Measurements from ENCODE around the gene CNTFR.
A peak's percentile ranks its signal among the peaks of the same experiment; 100 is the strongest.

CNTFR gene

GRCh38 chr9:34591917-34592866 lies 2.7 kb upstream of the CNTFR start:
- Histone ChIP-seq H3K27ac (ENCODE audit: low read depth, low read length) (no peak overlapping the region), H3F3A (ENCODE audit: control insufficient read depth, insufficient read depth) (no peaks in the 10 kb centered on the region), H3K4me3 (ENCODE audit: low read length) (no peak overlapping the region), H3K4me2 (ENCODE audit: low read length) (peak overlapping the region; percentile 41; the same call in 1 of the 2 replicates), H3K9me3 (ENCODE audit: control insufficient read depth, insufficient read depth, low read length) (no peaks in the 10 kb centered on the region), H4K20me1 (ENCODE audit: control insufficient read depth, insufficient read depth, low read depth, low read length) (no peaks in the 10 kb centered on the region), H3K4me1 (ENCODE audit: control insufficient read depth, low read length) (peaks cover 8% of the 10 kb centered on the region), H3K9me2 (replicated peaks; ENCODE audit: control insufficient read depth, low read length) (no peaks in the 10 kb centered on the region), H3K27me3 (ENCODE audit: control insufficient read depth, low read length) (peaks cover 42% of the 10 kb centered on the region), H3K36me3 (ENCODE audit: control insufficient read depth, low read length) (no peaks in the 10 kb centered on the region), H3K79me2 (ENCODE audit: control insufficient read depth, low read length) (no peaks in the 10 kb centered on the region)
- no peak for TF ChIP-seq EZH2phosphoT487 (IDR thresholded peaks at IDR 0.05; ENCODE audit: borderline replicate concordance, low read length)
- TF ChIP-seq, protein P1, sequence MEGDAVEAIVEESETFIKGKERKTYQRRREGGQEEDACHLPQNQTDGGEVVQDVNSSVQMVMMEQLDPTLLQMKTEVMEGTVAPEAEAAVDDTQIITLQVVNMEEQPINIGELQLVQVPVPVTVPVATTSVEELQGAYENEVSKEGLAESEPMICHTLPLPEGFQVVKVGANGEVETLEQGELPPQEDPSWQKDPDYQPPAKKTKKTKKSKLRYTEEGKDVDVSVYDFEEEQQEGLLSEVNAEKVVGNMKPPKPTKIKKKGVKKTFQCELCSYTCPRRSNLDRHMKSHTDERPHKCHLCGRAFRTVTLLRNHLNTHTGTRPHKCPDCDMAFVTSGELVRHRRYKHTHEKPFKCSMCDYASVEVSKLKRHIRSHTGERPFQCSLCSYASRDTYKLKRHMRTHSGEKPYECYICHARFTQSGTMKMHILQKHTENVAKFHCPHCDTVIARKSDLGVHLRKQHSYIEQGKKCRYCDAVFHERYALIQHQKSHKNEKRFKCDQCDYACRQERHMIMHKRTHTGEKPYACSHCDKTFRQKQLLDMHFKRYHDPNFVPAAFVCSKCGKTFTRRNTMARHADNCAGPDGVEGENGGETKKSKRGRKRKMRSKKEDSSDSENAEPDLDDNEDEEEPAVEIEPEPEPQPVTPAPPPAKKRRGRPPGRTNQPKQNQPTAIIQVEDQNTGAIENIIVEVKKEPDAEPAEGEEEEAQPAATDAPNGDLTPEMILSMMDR (IDR thresholded peaks at IDR 0.05; ENCODE audit: low read depth, low read length, poor library complexity, severe bottlenecking) = peak; percentile 12

DNA sequence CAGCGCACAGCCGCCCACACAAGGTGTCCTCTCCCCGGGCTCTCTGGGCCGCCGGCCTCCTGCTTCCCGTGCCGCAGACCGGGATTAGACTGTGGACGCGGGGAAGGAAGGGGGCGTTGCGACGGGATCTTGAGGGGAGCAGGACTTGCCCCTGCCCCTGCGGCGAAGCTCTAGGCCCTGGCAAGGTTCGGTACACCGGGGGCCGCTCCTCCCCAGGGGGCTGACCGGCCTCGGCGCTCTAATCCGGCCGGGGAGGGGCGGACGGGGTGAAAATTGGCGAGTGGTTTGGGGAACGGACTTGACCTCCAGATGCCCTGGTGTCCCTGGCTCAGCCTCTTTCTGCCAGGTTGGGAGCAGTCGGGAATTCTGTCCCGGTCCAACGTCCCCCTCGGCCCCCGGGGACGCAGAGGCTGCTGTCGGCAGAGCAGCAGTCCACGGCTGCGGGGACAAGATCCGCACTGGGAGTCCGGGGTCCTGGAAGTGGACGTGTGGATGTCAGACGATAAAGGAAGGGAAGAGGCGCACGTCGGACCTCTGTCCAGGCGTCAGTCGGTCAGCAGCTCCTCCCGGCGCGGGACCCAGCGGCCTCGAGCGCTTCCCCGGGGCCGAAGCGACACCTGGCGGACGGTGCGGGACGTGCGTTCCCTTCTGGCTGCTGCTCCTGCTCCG lies 1.9 kb upstream of the CNTFR start:
- Histone ChIP-seq H4K20me1 (ENCODE audit: control insufficient read depth, insufficient read depth, low read depth, low read length) (no peaks in the 10 kb centered on the region), H3K4me1 (ENCODE audit: control insufficient read depth, low read length) (peaks cover 8% of the 10 kb centered on the region), H3K79me2 (ENCODE audit: control insufficient read depth, low read length) (no peaks in the 10 kb centered on the region), H3K4me2 (ENCODE audit: low read length) (peak overlapping the region; percentile 41; the same call in 1 of the 2 replicates), H3K4me3 (ENCODE audit: low read length) (no peak overlapping the region), H3F3A (ENCODE audit: control insufficient read depth, insufficient read depth) (no peaks in the 10 kb centered on the region), H3K9me3 (ENCODE audit: control insufficient read depth, insufficient read depth, low read length) (no peaks in the 10 kb centered on the region), H3K27me3 (ENCODE audit: control insufficient read depth, low read length) (peaks cover 50% of the 10 kb centered on the region), H3K36me3 (ENCODE audit: control insufficient read depth, low read length) (no peaks in the 10 kb centered on the region), H3K27ac (ENCODE audit: low read depth, low read length) (no peak overlapping the region), H3K9me2 (replicated peaks; ENCODE audit: control insufficient read depth, low read length) (no peaks in the 10 kb centered on the region)
- peak; percentile 73; the same call in 1 of the 2 replicates for TF ChIP-seq EZH2phosphoT487 (IDR thresholded peaks at IDR 0.05; ENCODE audit: borderline replicate concordance, low read length)
- TF ChIP-seq, protein P1 (IDR thresholded peaks at IDR 0.05; ENCODE audit: low read depth, low read length, poor library complexity, severe bottlenecking) = peak; percentile 77

DNA sequence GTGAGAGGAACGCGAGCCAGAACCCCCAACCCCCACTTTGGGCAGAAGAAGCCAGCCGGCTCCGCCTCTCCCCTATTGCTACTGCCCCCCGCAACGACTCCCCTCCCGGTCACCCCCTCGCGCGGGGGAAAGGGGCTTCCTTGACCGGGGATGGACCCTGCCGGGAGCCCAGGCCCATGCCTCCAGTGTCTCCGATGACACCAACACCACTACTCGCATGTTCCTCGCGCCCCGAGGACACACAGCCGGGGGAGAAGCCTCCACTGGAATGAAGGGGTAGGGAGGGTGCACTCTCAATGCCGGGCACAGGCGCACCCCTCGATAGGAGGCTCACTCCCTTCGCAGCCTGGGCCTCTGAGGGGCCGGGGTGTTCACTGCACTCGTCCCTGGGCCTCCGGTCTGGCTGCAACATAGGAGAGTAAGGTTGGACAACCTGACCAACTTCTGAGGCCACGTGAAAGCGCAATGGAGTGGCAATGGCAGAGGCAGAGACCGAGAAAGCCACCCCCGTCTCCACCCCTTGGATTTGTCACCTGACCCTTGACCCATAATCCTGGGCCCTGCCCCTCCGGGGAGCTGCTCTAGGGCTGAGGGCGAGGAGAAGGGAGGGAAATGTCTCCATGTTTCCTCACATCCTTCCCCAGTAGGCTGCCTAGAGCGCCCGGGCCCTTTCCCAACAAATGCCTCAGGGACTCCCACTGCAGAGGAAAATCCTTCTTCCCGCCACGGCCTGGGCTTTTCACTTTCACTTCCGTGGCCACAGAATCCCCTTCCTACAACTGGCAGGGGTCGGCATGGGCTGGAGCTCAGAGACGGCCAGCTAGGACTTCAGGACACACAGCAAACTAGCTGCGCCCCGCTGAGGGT lies 1.1 kb upstream of the CNTFR start:
- Histone ChIP-seq H3K9me2 (replicated peaks; ENCODE audit: control insufficient read depth, low read length) (no peaks in the 10 kb centered on the region), H3K4me2 (ENCODE audit: low read length) (peak overlapping the region; percentile 41; the same call in 1 of the 2 replicates), H3K9me3 (ENCODE audit: control insufficient read depth, insufficient read depth, low read length) (no peaks in the 10 kb centered on the region), H3K4me1 (ENCODE audit: control insufficient read depth, low read length) (peaks cover 8% of the 10 kb centered on the region), H3K27me3 (ENCODE audit: control insufficient read depth, low read length) (peaks cover 57% of the 10 kb centered on the region), H3K27ac (ENCODE audit: low read depth, low read length) (no peak overlapping the region), H3K79me2 (ENCODE audit: control insufficient read depth, low read length) (no peaks in the 10 kb centered on the region), H4K20me1 (ENCODE audit: control insufficient read depth, insufficient read depth, low read depth, low read length) (no peaks in the 10 kb centered on the region), H3K36me3 (ENCODE audit: control insufficient read depth, low read length) (no peaks in the 10 kb centered on the region), H3F3A (ENCODE audit: control insufficient read depth, insufficient read depth) (no peaks in the 10 kb centered on the region), H3K4me3 (ENCODE audit: low read length) (no peak overlapping the region)
- no peak for TF ChIP-seq EZH2phosphoT487 (IDR thresholded peaks at IDR 0.05; ENCODE audit: borderline replicate concordance, low read length)
- TF ChIP-seq, protein P1 (IDR thresholded peaks at IDR 0.05; ENCODE audit: low read depth, low read length, poor library complexity, severe bottlenecking) = no peak
